IMR-90 (cell line): Measurements from ENCODE around the gene SUN5. TPM values are rescaled to one million over a fixed set of nuclear protein-coding genes. Genes with fewer than 3 reads are reported as not detected.

Source experiments
- ATAC-seq: fragments of 200-7000 bp; cut with Tn5 transposase; 2 replicates; pipeline ENCODE4 v1.9.1; 2020; ENCODE audit warnings: low read depth, mild to moderate bottlenecking, moderate library complexity
- BruUV-seq: library from RNA; stranded (reverse); fragments of 400-500 nt; replicated peaks from 2 replicates; lab custom pipeline; 2021; lab: Mats Ljungman, UMichigan
- CTCF ChIA-PET: fragments of 300-600 bp; formaldehyde crosslinking; extraction: SDS; loops from one replicate; lab custom pipeline; 2021; ENCODE audit warnings: antibody characterized with exemption; lab: Yijun Ruan, JAX
- POLR2A ChIA-PET: fragments of 300-600 bp; sonication (Branson Sonifier 250); formaldehyde crosslinking; loops from one replicate; lab custom pipeline; 2022; ENCODE audit warnings: antibody characterized with exemption; ENCODE audit not compliant: unreplicated experiment; lab: Charles Lee
- DNase-seq: peaks from one replicate; pipeline ENCODE4 v3.0.0; 2013
- H2AFZ ChIP-seq: replicated peaks from 2 replicates; pipeline ENCODE3; 2013; ENCODE audit warnings: low read length, mild to moderate bottlenecking; ENCODE audit not compliant: poor library complexity
- H2AK5ac ChIP-seq: 2 replicates; pipeline ENCODE4 v1.6.1; 2013; ENCODE audit warnings: low read depth, low read length, inconsistent platforms
- H2AK9ac ChIP-seq: replicated peaks from 2 replicates; pipeline ENCODE3; 2013; ENCODE audit warnings: mild to moderate bottlenecking, low read depth, low read length, moderate library complexity; ENCODE audit not compliant: poor library complexity
- H2BK120ac ChIP-seq: 2 replicates; pipeline ENCODE4 v1.6.1; 2013; ENCODE audit warnings: low read depth, low read length, inconsistent platforms
- H2BK15ac ChIP-seq: 3 replicates; pipeline ENCODE4 v1.6.1; 2013; ENCODE audit warnings: low read depth, low read length, inconsistent platforms
- H2BK20ac ChIP-seq: 2 replicates; pipeline ENCODE4 v1.6.1; 2013; ENCODE audit warnings: low read depth, mild to moderate bottlenecking, inconsistent platforms, low read length, moderate library complexity
- H2BK5ac ChIP-seq: 2 replicates; pipeline ENCODE4 v1.6.1; 2013; ENCODE audit warnings: mild to moderate bottlenecking, low read depth, low read length, inconsistent platforms; ENCODE audit not compliant: poor library complexity, severe bottlenecking
- H3K14ac ChIP-seq: replicated peaks from 2 replicates; pipeline ENCODE4 v1.6.1; 2013; ENCODE audit warnings: low read depth, low read length, inconsistent platforms
- H3K18ac ChIP-seq: 2 replicates; pipeline ENCODE4 v1.6.1; 2013; ENCODE audit warnings: low read depth, low read length, control low read depth
- H3K23ac ChIP-seq: 2 replicates; pipeline ENCODE4 v1.6.1; 2013; ENCODE audit warnings: low read depth, low read length, inconsistent platforms
- H3K27ac ChIP-seq: 2 replicates; pipeline ENCODE4 v1.5.1; 2013; ENCODE audit warnings: mild to moderate bottlenecking, control low read depth, low read length; ENCODE audit not compliant: insufficient read depth
- H3K27me3 ChIP-seq: 2 replicates; pipeline ENCODE4 v1.6.1; 2013; ENCODE audit warnings: low read length; ENCODE audit not compliant: control insufficient read depth, insufficient read depth
- H3K36me3 ChIP-seq: 2 replicates; pipeline ENCODE4 v1.6.1; 2013; ENCODE audit warnings: low read length, mixed read lengths; ENCODE audit not compliant: control insufficient read depth, insufficient read depth
- H3K4ac ChIP-seq: 2 replicates; pipeline ENCODE4 v1.6.1; 2013; ENCODE audit warnings: low read depth, low read length, inconsistent platforms
- H3K4me1 ChIP-seq: 2 replicates; pipeline ENCODE4 v1.6.1; 2013; ENCODE audit warnings: low read length, mixed read lengths; ENCODE audit not compliant: control insufficient read depth, insufficient read depth
- H3K4me2 ChIP-seq: 2 replicates; pipeline ENCODE4 v1.6.1; 2013; ENCODE audit warnings: low read depth, mild to moderate bottlenecking, control low read depth, low read length, moderate library complexity
- H3K4me3 ChIP-seq: 2 replicates; pipeline ENCODE4 v1.5.1; 2013; ENCODE audit warnings: low read depth, mild to moderate bottlenecking, control low read depth, low read length, moderate library complexity; ENCODE audit not compliant: insufficient read depth
- H3K56ac ChIP-seq: 2 replicates; pipeline ENCODE4 v1.6.1; 2013; ENCODE audit warnings: low read length, inconsistent platforms; ENCODE audit not compliant: insufficient read depth; ENCODE audit errors: extremely low read depth
- H3K79me1 ChIP-seq, 2 experiments: 2 replicates each; pipeline ENCODE4 v1.6.1; 2013; ENCODE audit warnings: low read length in 2 of 2, inconsistent platforms in 1 of 2, low read depth in 1 of 2
- H3K9ac ChIP-seq: 2 replicates; pipeline ENCODE4 v1.6.1; 2013; ENCODE audit warnings: low read depth, low read length, control low read depth
- H3K9me1 ChIP-seq: 2 replicates; pipeline ENCODE4 v1.6.1; 2013; ENCODE audit warnings: low read length, inconsistent platforms; ENCODE audit not compliant: insufficient read depth
- H3K9me3 ChIP-seq: 2 replicates; pipeline ENCODE4 v1.6.1; 2013; ENCODE audit warnings: low read length; ENCODE audit not compliant: control insufficient read depth, insufficient read depth
- H4K20me1 ChIP-seq: 2 replicates; pipeline ENCODE4 v1.6.1; 2013; ENCODE audit warnings: low read length, inconsistent platforms; ENCODE audit not compliant: insufficient read depth
- H4K5ac ChIP-seq: 2 replicates; pipeline ENCODE4 v1.6.1; 2013; ENCODE audit warnings: mild to moderate bottlenecking, low read depth, low read length, control low read depth
- H4K8ac ChIP-seq, 2 experiments: 2 replicates each; pipeline ENCODE4 v1.6.1; 2013; ENCODE audit warnings: low read depth in 2 of 2, low read length in 2 of 2, control low read depth in 1 of 2, inconsistent platforms in 1 of 2
- H4K91ac ChIP-seq: 2 replicates; pipeline ENCODE4 v1.6.1; 2013; ENCODE audit warnings: low read depth, low read length, inconsistent platforms; ENCODE audit not compliant: insufficient read depth
- BHLHE40 ChIP-seq: fragments of 150-350 bp; IDR thresholded peaks from 2 replicates; pipeline ENCODE4 v1.6.1; 2016; ENCODE audit warnings: mild to moderate bottlenecking, low read depth, low read length
- CHD1 ChIP-seq: IDR thresholded peaks from 2 replicates; pipeline ENCODE4 v1.6.1; 2012; ENCODE audit warnings: low read depth, low read length, improper control_type of control experiment
- MAZ ChIP-seq: IDR thresholded peaks from 2 replicates; pipeline ENCODE4 v1.6.1; 2012; ENCODE audit warnings: low read depth, mild to moderate bottlenecking, low read length, improper control_type of control experiment, moderate library complexity, borderline replicate concordance
- MXI1 ChIP-seq: IDR thresholded peaks from 2 replicates; pipeline ENCODE4 v1.6.1; 2012; ENCODE audit warnings: low read depth, mild to moderate bottlenecking, low read length, moderate library complexity, borderline replicate concordance
- NFE2L2 ChIP-seq: fragments of 150-350 bp; IDR thresholded peaks from 2 replicates; pipeline ENCODE4 v1.6.1; 2016; ENCODE audit warnings: low read depth, mild to moderate bottlenecking, low read length
- RAD21 ChIP-seq: IDR thresholded peaks from 2 replicates; pipeline ENCODE4 v1.6.1; 2012; ENCODE audit warnings: low read length, improper control_type of control experiment
- RCOR1 ChIP-seq: IDR thresholded peaks from 2 replicates; pipeline ENCODE4 v1.6.1; 2012; ENCODE audit warnings: mild to moderate bottlenecking, low read length, improper control_type of control experiment; ENCODE audit not compliant: insufficient replicate concordance
- SMC3 ChIP-seq: fragments of 150-350 bp; IDR thresholded peaks from 2 replicates; pipeline ENCODE4 v1.6.1; 2016; ENCODE audit warnings: low read depth, mild to moderate bottlenecking, antibody characterized with exemption, low read length, moderate library complexity
- USF2 ChIP-seq: fragments of 150-350 bp; IDR thresholded peaks from 2 replicates; pipeline ENCODE4 v1.6.1; 2017; ENCODE audit warnings: mild to moderate bottlenecking, antibody characterized with exemption, low read length, low read depth
- WGBS, 2 experiments: methylation state at CpG; one replicate each; pipeline versions ENCODE4 v1.1.5 to v1.1.7; 2013; ENCODE audit warnings: missing lambda C conversion rate in 2 of 2; ENCODE audit not compliant: insufficient read length in 1 of 2; ENCODE audit errors: extremely low coverage in 2 of 2; 5-methylcytosine and 5-hydroxymethylcytosine counted together
- dilution Hi-C: fragments of 300-500 bp; cut with HindIII; formaldehyde crosslinking; loops from one replicate; pipeline ENCODE4 v1.14.3; 2018; ENCODE audit warnings: low sequenced_read_pairs; ENCODE audit not compliant: unreplicated experiment
- in situ Hi-C: fragments of 300-500 bp; cut with MboI; formaldehyde crosslinking; loops from 3 replicates; pipeline ENCODE4 v1.14.3; 2019; ENCODE audit warnings: low sequenced_read_pairs, inconsistent platforms, mixed read lengths
- intact Hi-C: fragments of 100-400 bp; cut with micrococcal nuclease; formaldehyde crosslinking; loops from 2 replicates; pipeline ENCODE4 v1.10.0; 2022
- polyA plus RNA-seq, 3 experiments: library from polyadenylated mRNA; depleted of rRNA; stranded (reverse); fragments of >200 nt; gene quantifications; 2 replicates each; pipeline ENCODE4 v1.2.3, GENCODE V29; 2012; ENCODE audit warnings: low replicate concordance in 1 of 3
- total RNA-seq: library from RNA; depleted of rRNA; stranded (reverse); fragments of >200 nt; gene quantifications from 2 replicates; pipeline ENCODE4 v1.2.3, GENCODE V29; 2012

Gene SUN5
- total and polyA plus RNA-seq, 2 of the 4 experiments (the other 2 are of a cell fraction), result not detected

- in situ Hi-C loops (no loop called here), dilution Hi-C loops (no loop called here), intact Hi-C loops (no loop called here)
- no peak overlapping the region for H3K4me3 ChIP-seq
- no peak overlapping the region for H2BK5ac ChIP-seq
- H3K9me3 ChIP-seq, result no peaks in the 10 kb centered on the region
- no peak overlapping the region for H4K91ac ChIP-seq
- no peak overlapping the region for H2AK5ac ChIP-seq
- no peak overlapping the region for H2AK9ac ChIP-seq
- DNase-seq (no peak), ATAC-seq (no peak)
- ChIA-PET CTCF (no interaction called here), POLR2A (no interaction called here)
- no peaks in the 10 kb centered on the region for H3K4me1 ChIP-seq
- no peak overlapping the region for H3K9ac ChIP-seq
- no peak overlapping the region for H2AFZ ChIP-seq
- peaks cover 10% of the 10 kb centered on the region for H3K27me3 ChIP-seq
- no peak overlapping the region for H4K5ac ChIP-seq
- no peaks in the 10 kb centered on the region for H3K36me3 ChIP-seq
- H3K27ac ChIP-seq, result no peak overlapping the region
- H3K23ac ChIP-seq, result no peak overlapping the region
- H3K18ac ChIP-seq, result no peak overlapping the region
- no peak overlapping the region for H3K4ac ChIP-seq
- no peak overlapping the region for H2BK15ac ChIP-seq
- H3K79me1 ChIP-seq, result no peaks in the 10 kb centered on the region
- no peak overlapping the region for H2BK120ac ChIP-seq
- TF ChIP-seq MXI1 (no peak), MAZ (no peak), NFE2L2 (no peak), CHD1 (no peak), RCOR1 (no peak), SMC3 (no peak), USF2 (no peak), BHLHE40 (no peak), RAD21 (no peak)
- no peak overlapping the region for H4K8ac ChIP-seq
- no peak overlapping the region for H3K56ac ChIP-seq
- no peak overlapping the region for H2BK20ac ChIP-seq
- H4K20me1 ChIP-seq, result no peaks in the 10 kb centered on the region; the same call in 1 of the 2 replicates
- no peaks in the 10 kb centered on the region for H3K9me1 ChIP-seq
- no TSS peak for BruUV-seq
- H3K4me2 ChIP-seq, result no peak overlapping the region
- no peak overlapping the region for H3K14ac ChIP-seq
- 41% methylated on average over 4 of the region's 19 CpGs; no CpG with 5 or more reads in 1 of the 2 experiments for WGBS, 2 experiments
Measured at GRCh38 chr20:33009214-33010132, 5.2 kb upstream of the SUN5 start.
